ENCODE data around the gene PLEKHA7. TPM values are rescaled to one million over a fixed set of nuclear protein-coding genes. Genes with fewer than 3 reads are reported as not detected.

The PLEKHA7 gene
- total RNA-seq, 1 donor from 2014 or later, result 0.92 TPM

GRCh38 chr11:16976379-16976778 lies 37.8 kb downstream of the PLEKHA7 start:
- DNase-seq (ENCODE audit: low spot score), result no peak
- H3K4me3 Mint-ChIP-seq (ENCODE audit: unreplicated experiment), result no peak overlapping the region
- no peak overlapping the region for H3K27ac Mint-ChIP-seq (ENCODE audit: unreplicated experiment)
- H3K27me3 Mint-ChIP-seq (ENCODE audit: low read depth), result no peaks in the 10 kb centered on the region
- TF ChIP-seq CTCF (IDR thresholded peaks at IDR 0.05), result no peak
- H3K36me3 Mint-ChIP-seq (ENCODE audit: low read depth), result no peaks in the 10 kb centered on the region
- peaks cover 16% of the 10 kb centered on the region for H3K4me1 Mint-ChIP-seq (ENCODE audit: low read depth)
- no peaks in the 10 kb centered on the region for H3K9me3 Mint-ChIP-seq (ENCODE audit: low read depth)

GRCh38 chr11:16975906-16976305 lies 38.3 kb downstream of the PLEKHA7 start:
- Mint-ChIP-seq H3K4me3 (ENCODE audit: unreplicated experiment) (no peak overlapping the region), H3K27ac (ENCODE audit: unreplicated experiment) (no peak overlapping the region), H3K4me1 (ENCODE audit: low read depth) (peaks cover 11% of the 10 kb centered on the region), H3K9me3 (ENCODE audit: low read depth) (no peaks in the 10 kb centered on the region), H3K36me3 (ENCODE audit: low read depth) (no peaks in the 10 kb centered on the region), H3K27me3 (ENCODE audit: low read depth) (no peaks in the 10 kb centered on the region)
- no peak for DNase-seq (ENCODE audit: low spot score)
- TF ChIP-seq CTCF (IDR thresholded peaks at IDR 0.05), result no peak

- Mint-ChIP-seq H3K4me1 (ENCODE audit: low read depth) (no peaks in the 10 kb centered on the region), H3K27ac (ENCODE audit: unreplicated experiment) (no peak overlapping the region), H3K9me3 (ENCODE audit: low read depth) (no peaks in the 10 kb centered on the region), H3K4me3 (ENCODE audit: unreplicated experiment) (no peak overlapping the region), H3K27me3 (ENCODE audit: low read depth) (no peaks in the 10 kb centered on the region), H3K36me3 (ENCODE audit: low read depth) (no peaks in the 10 kb centered on the region)
- no peak for TF ChIP-seq CTCF (IDR thresholded peaks at IDR 0.05)
- DNase-seq (ENCODE audit: low spot score), result no peak
Measured at GRCh38 chr11:16973338-16973964, 40.8 kb downstream of the PLEKHA7 start.

- Mint-ChIP-seq H3K27me3 (ENCODE audit: low read depth) (no peaks in the 10 kb centered on the region), H3K4me3 (ENCODE audit: unreplicated experiment) (no peak overlapping the region), H3K9me3 (ENCODE audit: low read depth) (no peaks in the 10 kb centered on the region), H3K27ac (ENCODE audit: unreplicated experiment) (no peak overlapping the region), H3K36me3 (ENCODE audit: low read depth) (no peaks in the 10 kb centered on the region), H3K4me1 (ENCODE audit: low read depth) (no peaks in the 10 kb centered on the region)
- DNase-seq (ENCODE audit: low spot score), result no peak
- TF ChIP-seq CTCF (IDR thresholded peaks at IDR 0.05), result no peak
Measured at GRCh38 chr11:16969010-16969999, 44.9 kb downstream of the PLEKHA7 start.

- DNase-seq (ENCODE audit: low spot score), result no peak
- H3K9me3 Mint-ChIP-seq (ENCODE audit: low read depth), result no peaks in the 10 kb centered on the region
- H3K4me3 Mint-ChIP-seq (ENCODE audit: unreplicated experiment), result no peak overlapping the region
- no peak overlapping the region for H3K27ac Mint-ChIP-seq (ENCODE audit: unreplicated experiment)
- no peak for TF ChIP-seq CTCF (IDR thresholded peaks at IDR 0.05)
- no peaks in the 10 kb centered on the region for H3K27me3 Mint-ChIP-seq (ENCODE audit: low read depth)
- H3K36me3 Mint-ChIP-seq (ENCODE audit: low read depth), result no peaks in the 10 kb centered on the region
- H3K4me1 Mint-ChIP-seq (ENCODE audit: low read depth), result no peaks in the 10 kb centered on the region
Measured at GRCh38 chr11:16968196-16968595, 46.0 kb downstream of the PLEKHA7 start.

Measured in chondrocyte (in vitro differentiated cells).